CD8-positive, alpha-beta memory T cell (primary cell): ENCODE results near the gene DYNC2H1. TPM values are rescaled to one million over a fixed set of nuclear protein-coding genes. Genes with fewer than 3 reads are reported as not detected.

Experiments used
- CTCF ChIA-PET: fragments of 350-600 bp; sonication (Branson Sonifier 250); formaldehyde crosslinking; loops from one replicate; lab custom pipeline; 2021; ENCODE audit warnings: antibody characterized with exemption; lab: Charles Lee
- POLR2A ChIA-PET: fragments of 350-600 bp; sonication (Branson Sonifier 250); formaldehyde crosslinking; loops from one replicate; lab custom pipeline; 2021; ENCODE audit warnings: antibody characterized with exemption; lab: Charles Lee
- DNase-seq, 5 donors: peaks; one replicate each; pipeline versions ENCODE4 v3.0.0 to v3.0.0-alpha.2; 2020 to 2022; ENCODE audit warnings: mixed read lengths in 1 of 5
- H3K27ac ChIP-seq: one replicate; pipeline ENCODE4 v1.7.0; 2013; ENCODE audit warnings: low read depth, mild to moderate bottlenecking, low read length, moderate library complexity
- H3K27me3 ChIP-seq: 2 replicates; pipeline ENCODE4 v1.7.0; 2013; ENCODE audit warnings: low read length, mild to moderate bottlenecking; ENCODE audit not compliant: insufficient read depth, poor library complexity, severe bottlenecking
- H3K36me3 ChIP-seq: 2 replicates; pipeline ENCODE4 v1.7.0; 2013; ENCODE audit warnings: mild to moderate bottlenecking, low read length, moderate library complexity; ENCODE audit not compliant: insufficient read depth
- H3K4me1 ChIP-seq: 2 replicates; pipeline ENCODE4 v1.7.0; 2013; ENCODE audit warnings: mild to moderate bottlenecking, low read length, moderate library complexity; ENCODE audit not compliant: insufficient read depth
- H3K4me3 ChIP-seq: 2 replicates; pipeline ENCODE4 v1.7.0; 2013; ENCODE audit warnings: mild to moderate bottlenecking, low read length
- H3K9me3 ChIP-seq: 2 replicates; pipeline ENCODE4 v1.7.0; 2013; ENCODE audit warnings: mild to moderate bottlenecking, low read length
- H3K27ac Mint-ChIP-seq, 8 donors: one replicate each; pipeline ENCODE4 v1.8.0; 2020 to 2021; ENCODE audit warnings: mixed read lengths in 8 of 8, mild to moderate bottlenecking in 6 of 8, inconsistent platforms in 3 of 8, moderate library complexity in 3 of 8
- H3K27me3 Mint-ChIP-seq, 2 donors: one replicate each; pipeline ENCODE4 v1.8.0; 2020 to 2021; ENCODE audit warnings: mixed read lengths in 2 of 2, mild to moderate bottlenecking in 1 of 2, moderate library complexity in 1 of 2
- H3K36me3 Mint-ChIP-seq, 3 donors: one replicate each; pipeline ENCODE4 v1.8.0; 2020 to 2021; ENCODE audit warnings: mixed read lengths in 3 of 3, inconsistent platforms in 1 of 3, mild to moderate bottlenecking in 1 of 3
- H3K4me1 Mint-ChIP-seq, 3 donors: one replicate each; pipeline ENCODE4 v1.8.0; 2020 to 2021; ENCODE audit warnings: mixed read lengths in 3 of 3, inconsistent platforms in 1 of 3, mild to moderate bottlenecking in 1 of 3
- H3K4me3 Mint-ChIP-seq, 7 donors: one replicate each; pipeline ENCODE4 v1.8.0; 2020 to 2021; ENCODE audit warnings: mixed read lengths in 7 of 7, mild to moderate bottlenecking in 6 of 7, moderate library complexity in 4 of 7, inconsistent platforms in 2 of 7
- H3K9me3 Mint-ChIP-seq, 5 donors: one replicate each; pipeline ENCODE4 v1.8.0; 2020 to 2022; ENCODE audit warnings: mixed read lengths in 5 of 5, mild to moderate bottlenecking in 3 of 5, moderate library complexity in 2 of 5, inconsistent platforms in 1 of 5
- polyA plus RNA-seq: library from polyadenylated mRNA; unstranded; fragments of 300-500 nt; fragmentation: Illumina TruSeq; gene quantifications from one replicate; pipeline ENCODE4 v1.2.3, GENCODE V29; 2021
- total RNA-seq, 2 experiments: library from RNA; stranded (reverse); gene quantifications; one replicate each; pipeline ENCODE4 v1.2.3, GENCODE V29; 2021

Gene DYNC2H1
- 1 to 10 TPM; 2.4 to 2.9 TPM for total RNA-seq
- polyA plus RNA-seq: 1.1 TPM

- no peaks in the 10 kb centered on the region for H3K4me1 ChIP-seq
- no peaks in the 10 kb centered on the region for H3K36me3 ChIP-seq
- ChIA-PET POLR2A (interaction anchor here (0.6 to 2.0 kb wide), 6 partner anchors 9 to 661 kb away, joined by 3 to 27 read pairs (median 3); partner anchors contain the start of gene DCUN1D5), CTCF (interaction anchor here (0.8 to 1.9 kb wide), 10 partner anchors 9 to 493 kb away, joined by 3 to 19 read pairs (median 4); partner anchors contain the start of gene DCUN1D5)
- Mint-ChIP-seq H3K36me3 (peaks cover 0 to 11% (median under 1%) of the 10 kb centered on the region in 3 donors), H3K9me3 (no peaks in the 10 kb centered on the region), H3K27me3 (peaks cover 12% of the 10 kb centered on the region in 2 donors), H3K4me1 (peaks cover 15 to 27% (median 21%) of the 10 kb centered on the region in 3 donors), H3K27ac (peak within 1 kb of the TSS; percentile 92 to 99 (median 98)), H3K4me3 (peak within 1 kb of the TSS; percentile 90 to 97 (median 95))
- no peaks in the 10 kb centered on the region for H3K9me3 ChIP-seq
- H3K4me3 ChIP-seq: peak within 1 kb of the TSS; percentile 90
- H3K27me3 ChIP-seq: peaks cover 4% of the 10 kb centered on the region
- H3K27ac ChIP-seq: peak within 1 kb of the TSS; percentile 77
- peak; percentile 80 to 93 (median 88) for DNase-seq
These were observed at the start of gene DYNC2H1 for GRCh38 chr11:103108933-103109817. Gene DYNC2H1 (plus strand): TSS chr11:103109426. CDS start chr11:103109575, 149 bp downstream.

- H3K9me3 Mint-ChIP-seq: no peaks in the 10 kb centered on the region
- Histone ChIP-seq H3K4me1 (no peaks in the 10 kb centered on the region), H3K9me3 (no peaks in the 10 kb centered on the region), H3K27me3 (no peaks in the 10 kb centered on the region), H3K4me3 (no peak overlapping the region), H3K27ac (no peak overlapping the region), H3K36me3 (peaks cover 19% of the 10 kb centered on the region)
- no peaks in the 10 kb centered on the region for H3K27me3 Mint-ChIP-seq
- H3K4me1 Mint-ChIP-seq: peaks cover 3 to 5% (median 4%) of the 10 kb centered on the region in 3 donors
- DNase-seq: no peak
- H3K27ac Mint-ChIP-seq: no peak overlapping the region
- H3K36me3 Mint-ChIP-seq: peaks cover 7 to 65% (median 19%) of the 10 kb centered on the region in 3 donors
- no peak overlapping the region for H3K4me3 Mint-ChIP-seq
- POLR2A ChIA-PET: no interaction called here
- CTCF ChIA-PET: no interaction called here
These were observed 47.6 kb upstream of the DYNC2H1 start for GRCh38 chr11:103061656-103062055.

- Mint-ChIP-seq H3K27me3 (peaks cover 0 to 1% of the 10 kb centered on the region in 2 donors), H3K27ac (peak overlapping the region in 3 of 8 donors; percentile 13 to 71 (median 50)), H3K4me3 (no peak overlapping the region), H3K4me1 (peaks cover 42 to 50% (median 47%) of the 10 kb centered on the region in 3 donors), H3K36me3 (peaks cover 4 to 50% (median 17%) of the 10 kb centered on the region in 3 donors), H3K9me3 (no peaks in the 10 kb centered on the region)
- no peak overlapping the region for H3K27ac ChIP-seq
- POLR2A ChIA-PET: no interaction called here
- no peak for DNase-seq
- peaks cover 12% of the 10 kb centered on the region for H3K4me1 ChIP-seq
- no peaks in the 10 kb centered on the region for H3K9me3 ChIP-seq
- no peak overlapping the region for H3K4me3 ChIP-seq
- CTCF ChIA-PET: no interaction called here
- H3K27me3 ChIP-seq: no peaks in the 10 kb centered on the region
- H3K36me3 ChIP-seq: peaks cover 9% of the 10 kb centered on the region
These were observed 42.1 kb upstream of the DYNC2H1 start for GRCh38 chr11:103067118-103067517.

GRCh38 chr11:103069367-103069766 is 39.9 kb upstream of the DYNC2H1 start:
- Mint-ChIP-seq H3K9me3 (no peaks in the 10 kb centered on the region), H3K36me3 (peaks cover 0 to 43% (median 13%) of the 10 kb centered on the region in 3 donors), H3K4me3 (peak overlapping the region in 6 of 7 donors; percentile 51 to 80 (median 56)), H3K27me3 (peaks cover 0 to 1% of the 10 kb centered on the region in 2 donors), H3K4me1 (peaks cover 47 to 59% (median 53%) of the 10 kb centered on the region in 3 donors), H3K27ac (peak overlapping the region in 7 of 8 donors; percentile 22 to 87 (median 67))
- H3K27ac ChIP-seq: no peak overlapping the region
- no peak overlapping the region for H3K4me3 ChIP-seq
- ChIA-PET POLR2A (interaction anchor here (0.8 kb wide), 1 partner anchor 32 kb away, joined by 6 read pairs; no protein-coding TSS in a partner anchor), CTCF (no interaction called here)
- H3K27me3 ChIP-seq: no peaks in the 10 kb centered on the region
- H3K4me1 ChIP-seq: peaks cover 12% of the 10 kb centered on the region
- DNase-seq: no peak
- no peaks in the 10 kb centered on the region for H3K9me3 ChIP-seq
- H3K36me3 ChIP-seq: no peaks in the 10 kb centered on the region

DNA sequence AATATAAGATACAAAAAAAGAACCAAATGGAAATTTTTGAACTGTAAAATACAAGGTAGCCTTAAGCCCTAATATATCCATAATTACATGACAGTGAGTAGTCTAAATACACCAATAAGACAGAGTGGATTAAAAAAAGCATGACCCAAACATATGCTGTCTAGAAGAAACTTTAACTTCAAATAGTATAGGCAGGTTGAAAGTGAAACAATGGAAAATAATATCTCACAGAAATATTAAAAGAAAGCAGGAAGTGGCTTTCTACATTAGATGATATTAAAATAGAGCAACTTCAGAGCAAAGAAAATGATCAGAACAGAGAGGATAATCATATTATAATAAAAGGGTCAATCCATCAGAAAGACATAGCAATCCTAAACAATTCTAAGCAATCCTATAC is 39.1 kb upstream of the DYNC2H1 start:
- H3K36me3 Mint-ChIP-seq: peaks cover 0 to 46% (median 16%) of the 10 kb centered on the region in 3 donors
- H3K27ac Mint-ChIP-seq: peak overlapping the region; percentile 22 to 87 (median 74)
- H3K36me3 ChIP-seq: no peaks in the 10 kb centered on the region
- no peak overlapping the region for H3K27ac ChIP-seq
- CTCF ChIA-PET: no interaction called here
- peaks cover 47 to 59% (median 53%) of the 10 kb centered on the region in 3 donors for H3K4me1 Mint-ChIP-seq
- no peaks in the 10 kb centered on the region for H3K9me3 ChIP-seq
- peak overlapping the region in 6 of 7 donors; percentile 51 to 80 (median 56) for H3K4me3 Mint-ChIP-seq
- POLR2A ChIA-PET: interaction anchor here (0.8 kb wide), 1 partner anchor 31 kb away, joined by 6 read pairs; no protein-coding TSS in a partner anchor
- peak in 1 of 5 donors; percentile 7 for DNase-seq
- H3K27me3 Mint-ChIP-seq: peaks cover 0 to 1% of the 10 kb centered on the region in 2 donors
- no peak overlapping the region for H3K4me3 ChIP-seq
- no peaks in the 10 kb centered on the region for H3K27me3 ChIP-seq
- peaks cover 12% of the 10 kb centered on the region for H3K4me1 ChIP-seq
- no peaks in the 10 kb centered on the region for H3K9me3 Mint-ChIP-seq

GRCh38 chr11:103071008-103071407 is 38.2 kb upstream of the DYNC2H1 start:
- H3K9me3 ChIP-seq: no peaks in the 10 kb centered on the region
- Mint-ChIP-seq H3K36me3 (peaks cover 0 to 45% (median 16%) of the 10 kb centered on the region in 3 donors), H3K4me3 (peak overlapping the region in 6 of 7 donors; percentile 51 to 80 (median 56)), H3K9me3 (no peaks in the 10 kb centered on the region), H3K4me1 (peaks cover 47 to 59% (median 53%) of the 10 kb centered on the region in 3 donors), H3K27ac (peak overlapping the region in 7 of 8 donors; percentile 3 to 90 (median 67)), H3K27me3 (peaks cover 0 to 1% of the 10 kb centered on the region in 2 donors)
- H3K4me1 ChIP-seq: peaks cover 12% of the 10 kb centered on the region
- H3K4me3 ChIP-seq: no peak overlapping the region
- ChIA-PET CTCF (no interaction called here), POLR2A (no interaction called here)
- no peaks in the 10 kb centered on the region for H3K36me3 ChIP-seq
- no peaks in the 10 kb centered on the region for H3K27me3 ChIP-seq
- H3K27ac ChIP-seq: no peak overlapping the region
- DNase-seq: no peak

DNA sequence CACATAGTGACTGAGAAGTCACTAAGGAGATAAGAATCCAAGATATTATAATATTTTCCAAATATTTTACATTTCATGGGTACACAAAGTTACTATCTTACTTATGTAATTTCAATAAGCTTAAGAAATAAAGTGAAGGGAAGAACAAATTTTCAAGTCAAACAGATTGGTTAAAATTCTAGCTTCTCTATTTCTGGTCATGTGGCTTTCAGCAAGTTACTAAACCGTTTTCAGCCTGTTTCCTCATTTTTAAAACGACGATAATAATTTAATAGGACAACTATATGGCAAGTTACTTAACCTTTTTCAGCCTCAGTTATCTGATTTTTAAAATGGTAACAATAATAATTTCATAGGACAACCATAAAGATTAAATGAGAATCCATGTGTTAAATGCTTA is 32.9 kb upstream of the DYNC2H1 start:
- Mint-ChIP-seq H3K27me3 (no peaks in the 10 kb centered on the region), H3K4me3 (no peak overlapping the region), H3K27ac (no peak overlapping the region), H3K4me1 (peaks cover 4 to 11% (median 5%) of the 10 kb centered on the region in 3 donors), H3K36me3 (peaks cover 19 to 73% (median 19%) of the 10 kb centered on the region in 3 donors), H3K9me3 (no peaks in the 10 kb centered on the region)
- no peaks in the 10 kb centered on the region for H3K27me3 ChIP-seq
- DNase-seq: no peak
- ChIA-PET CTCF (no interaction called here), POLR2A (no interaction called here)
- H3K9me3 ChIP-seq: no peaks in the 10 kb centered on the region
- H3K27ac ChIP-seq: no peak overlapping the region
- H3K4me1 ChIP-seq: no peaks in the 10 kb centered on the region
- no peaks in the 10 kb centered on the region for H3K36me3 ChIP-seq
- no peak overlapping the region for H3K4me3 ChIP-seq
